K562 (cell line): ENCODE data around the gene AIF1. TPM values are rescaled to one million over a fixed set of nuclear protein-coding genes. Genes with fewer than 3 reads are reported as not detected.

ENCODE experiments used
- FOXA1 ChIP-seq: fragments of 450-650 bp; IDR thresholded peaks from 2 replicates; pipeline ENCODE4 v1.6.1; 2016; ENCODE audit warnings: mild to moderate bottlenecking, borderline replicate concordance
- HMG20B ChIP-seq: fragments of 250-450 bp; sonication (Bioruptor Pico); IDR thresholded peaks from 2 replicates; pipeline ENCODE4 v1.5.0; 2021; ENCODE audit warnings: mild to moderate bottlenecking
- HNRNPH1 ChIP-seq: fragments of 200-400 bp; formaldehyde crosslinking; optimal IDR thresholded peaks from 2 replicates; pipeline ENCODE3; 2017; ENCODE audit warnings: low read depth, mild to moderate bottlenecking, low read length, moderate library complexity
- HNRNPL ChIP-seq: fragments of 200-400 bp; formaldehyde crosslinking; IDR thresholded peaks from 2 replicates; pipeline ENCODE4 v1.6.1; 2017; ENCODE audit warnings: low read depth, mild to moderate bottlenecking, low read length
- NRF1 ChIP-seq, 2 experiments: fragments of 450-650 bp; IDR thresholded peaks in 1 of 2; conservative IDR thresholded peaks in 1 of 2; 2 replicates each; pipeline ENCODE4 v1.6.1; 2014; ENCODE audit warnings: mild to moderate bottlenecking in 2 of 2
- RCOR1 ChIP-seq, 2 experiments: IDR thresholded peaks; 2 replicates each; pipeline ENCODE4 v1.6.1; 2012; ENCODE audit warnings: low read depth in 2 of 2, low read length in 2 of 2, borderline replicate concordance in 1 of 2, improper control_type of control experiment in 1 of 2
- STAG1 ChIP-seq: sonication (generic); formaldehyde crosslinking; IDR thresholded peaks from 2 replicates; pipeline ENCODE4 v1.5.0; 2020; ENCODE audit warnings: missing genetic modification reagents, borderline replicate concordance
- TEAD2 ChIP-seq: fragments of 450-650 bp; IDR thresholded peaks from 2 replicates; pipeline ENCODE4 v1.6.1; 2016; ENCODE audit warnings: missing genetic modification characterization, control low read depth, missing compliant biosample characterization
- YY1 ChIP-seq, 3 experiments: IDR thresholded peaks; 2 replicates each; pipeline ENCODE4 v1.6.1; 2011; ENCODE audit warnings: low read length in 2 of 3, mild to moderate bottlenecking in 2 of 3, moderate library complexity in 2 of 3, borderline replicate concordance in 1 of 3, control low read depth in 1 of 3, low read depth in 1 of 3; ENCODE audit not compliant: insufficient read depth in 3 of 3, insufficient replicate concordance in 2 of 3, control insufficient read depth in 1 of 3, insufficient read length in 1 of 3; ENCODE audit errors: extremely low read depth in 1 of 3
- ZBTB1 ChIP-seq: sonication (generic); formaldehyde crosslinking; IDR thresholded peaks from 2 replicates; pipeline ENCODE4 v1.8.1; 2023; ENCODE audit warnings: missing genetic modification reagents, low read depth, mild to moderate bottlenecking, borderline replicate concordance
- ZFP30 ChIP-seq: fragments of 250-450 bp; sonication (Bioruptor Pico); IDR thresholded peaks from 2 replicates; pipeline ENCODE4 v1.8.0; 2022; ENCODE audit warnings: moderate library complexity, mild to moderate bottlenecking, inconsistent platforms, borderline replicate concordance
- ZNF217 ChIP-seq: sonication (generic); formaldehyde crosslinking; IDR thresholded peaks from 2 replicates; pipeline ENCODE4 v1.8.0; 2022; ENCODE audit warnings: mild to moderate bottlenecking, missing genetic modification reagents
- ZNF23 ChIP-seq: fragments of 250-450 bp; sonication (Bioruptor Pico); IDR thresholded peaks from 2 replicates; pipeline ENCODE4 v1.4.0; 2020; ENCODE audit warnings: mild to moderate bottlenecking
- ZNF507 ChIP-seq: conservative IDR thresholded peaks from 2 replicates; pipeline ENCODE4 v1.6.1; 2017; ENCODE audit warnings: missing genetic modification characterization, missing compliant biosample characterization
- polyA plus RNA-seq, 8 experiments: library from polyadenylated mRNA; depleted of rRNA in 4 of 8; stranded (reverse) in 5 of 8; unstranded in 3 of 8; fragments of >200 nt; fragmentation: Nextera tagmentation in 2 of 8; fragmentation: Illumina TruSeq in 1 of 8; extraction: Ambion mirVana in 2 of 8; extraction: Trizol in 1 of 8; gene quantifications; 2 replicates each; pipeline versions ENCODE4 v1.2.1 to v1.2.3, GENCODE V29; 2011 to 2014; ENCODE audit warnings: inconsistent platforms in 1 of 8, missing spikeins in 1 of 8
- total RNA-seq, 7 experiments: library from RNA; depleted of rRNA in 6 of 7; stranded (reverse); fragments of >200 nt in 6 of 7; fragmentation: Illumina TruSeq in 2 of 7; extraction: Trizol in 2 of 7; gene quantifications; 2 replicates each; pipeline versions ENCODE4 v1.2.1 to v1.2.3, GENCODE V29; 2011 to 2021; ENCODE audit warnings: low replicate concordance in 1 of 7
- TF ChIP-seq, protein P1 (sequence below): fragments of 450-650 bp; IDR thresholded peaks from one replicate; pipeline ENCODE4 v1.6.1; 2018; ENCODE audit warnings: mild to moderate bottlenecking, moderate library complexity; ENCODE audit not compliant: partially characterized antibody
- TF ChIP-seq, protein P2 (sequence below): sonication (generic); formaldehyde crosslinking; IDR thresholded peaks from 2 replicates; pipeline ENCODE4 v1.8.0; 2023; ENCODE audit warnings: mild to moderate bottlenecking, missing genetic modification reagents
- TF ChIP-seq, protein P3 (sequence below): fragments of 200-800 bp; sonication (Bioruptor generic); IDR thresholded peaks from 2 replicates; pipeline ENCODE4 v1.6.1; 2017; ENCODE audit warnings: missing genetic modification characterization, missing compliant biosample characterization
- TF ChIP-seq, protein P4 (sequence below), 3 experiments: fragments of 200-800 bp in 1 of 3; fragments of 250-450 bp in 1 of 3; fragments of 450-650 bp in 1 of 3; sonication (Bioruptor Pico) in 1 of 3; sonication (Bioruptor generic) in 1 of 3; formaldehyde crosslinking in 1 of 3; IDR thresholded peaks; 2 replicates each; pipeline versions ENCODE4 v1.6.1 to v1.8.0; 2016 to 2022; ENCODE audit warnings: mild to moderate bottlenecking in 2 of 3, missing genetic modification characterization in 2 of 3, missing compliant biosample characterization in 1 of 3, moderate library complexity in 1 of 3

AIF1 gene
- total and polyA plus RNA-seq, 9 of the 15 experiments (the other 6 are each of a cell fraction or from before 2014, with no cell fraction given) = 9.4 to 33.4 (median 19.4) TPM

DNA sequence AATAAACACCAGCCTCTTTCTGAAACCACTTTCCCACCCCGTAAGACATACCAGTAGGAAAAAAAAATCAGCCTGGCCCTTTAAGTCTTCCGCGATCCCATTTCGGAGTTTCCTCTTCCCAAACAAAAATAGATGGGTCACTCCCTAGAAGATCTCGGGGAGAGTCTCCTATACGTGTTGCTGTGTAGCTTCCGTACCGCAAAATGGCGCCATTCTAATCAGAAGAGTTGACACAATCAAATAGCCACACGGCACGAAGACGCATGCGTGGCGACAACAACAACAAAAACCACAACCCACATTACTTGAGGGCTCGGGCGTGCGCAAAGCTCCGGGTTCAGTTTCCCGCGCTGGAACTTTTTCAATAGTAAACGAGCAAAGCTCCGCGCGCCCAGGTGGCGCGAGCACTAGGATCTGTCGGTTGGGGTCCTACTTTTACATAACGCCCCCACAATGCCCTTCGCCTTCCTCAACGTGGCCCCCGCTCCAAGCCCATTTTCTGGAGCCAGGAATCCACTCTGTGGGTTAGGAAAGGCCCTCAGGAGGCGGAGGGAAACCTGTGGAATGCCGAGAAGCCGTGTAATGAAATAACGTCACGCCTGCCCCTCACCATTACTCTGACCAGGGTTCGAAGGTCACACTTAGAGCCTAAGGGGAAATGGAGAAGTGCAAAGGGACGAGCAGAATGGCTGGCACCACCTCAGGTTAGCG is 49.9 kb downstream of the AIF1 start, which contains the start of gene GPANK1 (continued):
- TF ChIP-seq, protein P1, sequence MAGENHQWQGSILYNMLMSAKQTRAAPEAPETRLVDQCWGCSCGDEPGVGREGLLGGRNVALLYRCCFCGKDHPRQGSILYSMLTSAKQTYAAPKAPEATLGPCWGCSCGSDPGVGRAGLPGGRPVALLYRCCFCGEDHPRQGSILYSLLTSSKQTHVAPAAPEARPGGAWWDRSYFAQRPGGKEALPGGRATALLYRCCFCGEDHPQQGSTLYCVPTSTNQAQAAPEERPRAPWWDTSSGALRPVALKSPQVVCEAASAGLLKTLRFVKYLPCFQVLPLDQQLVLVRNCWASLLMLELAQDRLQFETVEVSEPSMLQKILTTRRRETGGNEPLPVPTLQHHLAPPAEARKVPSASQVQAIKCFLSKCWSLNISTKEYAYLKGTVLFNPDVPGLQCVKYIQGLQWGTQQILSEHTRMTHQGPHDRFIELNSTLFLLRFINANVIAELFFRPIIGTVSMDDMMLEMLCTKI = no peak
- peak in 1 of 2 experiments; percentile 6; a peak in 3 of 4 replicates for TF ChIP-seq RCOR1 (IDR thresholded peaks at IDR 0.05; ENCODE audit: borderline replicate concordance in 1 of 2, low read depth in 2 of 2, low read length in 2 of 2)
- TF ChIP-seq FOXA1 = no peak
- TF ChIP-seq HNRNPH1 = no peak
- no peak for TF ChIP-seq ZNF507 (tag)
- no peak for TF ChIP-seq HNRNPL
- TF ChIP-seq ZBTB1 (CRISPR knock-in tag) = peak; percentile 84
- TF ChIP-seq ZNF217 = no peak
- no peak; the same call in 1 of the 2 replicates for TF ChIP-seq HMG20B
- no peak for TF ChIP-seq ZNF23 (CRISPR knock-in tag)
- TF ChIP-seq ZFP30 (CRISPR knock-in tag) = no peak
- TF ChIP-seq YY1 (IDR thresholded peaks at IDR 0.05; ENCODE audit: borderline replicate concordance in 1 of 3, control insufficient read depth in 1 of 3, extremely low read depth in 1 of 3, insufficient read depth in 3 of 3, insufficient read length in 1 of 3, insufficient replicate concordance in 2 of 3, low read depth in 1 of 3, low read length in 2 of 3) = peak; percentile 92 to 99 (median 97)
- no peak for TF ChIP-seq TEAD2
- TF ChIP-seq NRF1 (conservative IDR thresholded peaks at IDR 0.05 in 1 of 2, IDR thresholded peaks at IDR 0.05 in 1 of 2) = peak; percentile 98 to 99
- TF ChIP-seq, protein P2, sequence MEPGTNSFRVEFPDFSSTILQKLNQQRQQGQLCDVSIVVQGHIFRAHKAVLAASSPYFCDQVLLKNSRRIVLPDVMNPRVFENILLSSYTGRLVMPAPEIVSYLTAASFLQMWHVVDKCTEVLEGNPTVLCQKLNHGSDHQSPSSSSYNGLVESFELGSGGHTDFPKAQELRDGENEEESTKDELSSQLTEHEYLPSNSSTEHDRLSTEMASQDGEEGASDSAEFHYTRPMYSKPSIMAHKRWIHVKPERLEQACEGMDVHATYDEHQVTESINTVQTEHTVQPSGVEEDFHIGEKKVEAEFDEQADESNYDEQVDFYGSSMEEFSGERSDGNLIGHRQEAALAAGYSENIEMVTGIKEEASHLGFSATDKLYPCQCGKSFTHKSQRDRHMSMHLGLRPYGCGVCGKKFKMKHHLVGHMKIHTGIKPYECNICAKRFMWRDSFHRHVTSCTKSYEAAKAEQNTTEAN (CRISPR knock-in tag) = peak; percentile 88
- no peak for TF ChIP-seq STAG1
- TF ChIP-seq, protein P3, sequence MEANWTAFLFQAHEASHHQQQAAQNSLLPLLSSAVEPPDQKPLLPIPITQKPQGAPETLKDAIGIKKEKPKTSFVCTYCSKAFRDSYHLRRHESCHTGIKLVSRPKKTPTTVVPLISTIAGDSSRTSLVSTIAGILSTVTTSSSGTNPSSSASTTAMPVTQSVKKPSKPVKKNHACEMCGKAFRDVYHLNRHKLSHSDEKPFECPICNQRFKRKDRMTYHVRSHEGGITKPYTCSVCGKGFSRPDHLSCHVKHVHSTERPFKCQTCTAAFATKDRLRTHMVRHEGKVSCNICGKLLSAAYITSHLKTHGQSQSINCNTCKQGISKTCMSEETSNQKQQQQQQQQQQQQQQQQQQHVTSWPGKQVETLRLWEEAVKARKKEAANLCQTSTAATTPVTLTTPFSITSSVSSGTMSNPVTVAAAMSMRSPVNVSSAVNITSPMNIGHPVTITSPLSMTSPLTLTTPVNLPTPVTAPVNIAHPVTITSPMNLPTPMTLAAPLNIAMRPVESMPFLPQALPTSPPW = no peak
- TF ChIP-seq, protein P4, sequence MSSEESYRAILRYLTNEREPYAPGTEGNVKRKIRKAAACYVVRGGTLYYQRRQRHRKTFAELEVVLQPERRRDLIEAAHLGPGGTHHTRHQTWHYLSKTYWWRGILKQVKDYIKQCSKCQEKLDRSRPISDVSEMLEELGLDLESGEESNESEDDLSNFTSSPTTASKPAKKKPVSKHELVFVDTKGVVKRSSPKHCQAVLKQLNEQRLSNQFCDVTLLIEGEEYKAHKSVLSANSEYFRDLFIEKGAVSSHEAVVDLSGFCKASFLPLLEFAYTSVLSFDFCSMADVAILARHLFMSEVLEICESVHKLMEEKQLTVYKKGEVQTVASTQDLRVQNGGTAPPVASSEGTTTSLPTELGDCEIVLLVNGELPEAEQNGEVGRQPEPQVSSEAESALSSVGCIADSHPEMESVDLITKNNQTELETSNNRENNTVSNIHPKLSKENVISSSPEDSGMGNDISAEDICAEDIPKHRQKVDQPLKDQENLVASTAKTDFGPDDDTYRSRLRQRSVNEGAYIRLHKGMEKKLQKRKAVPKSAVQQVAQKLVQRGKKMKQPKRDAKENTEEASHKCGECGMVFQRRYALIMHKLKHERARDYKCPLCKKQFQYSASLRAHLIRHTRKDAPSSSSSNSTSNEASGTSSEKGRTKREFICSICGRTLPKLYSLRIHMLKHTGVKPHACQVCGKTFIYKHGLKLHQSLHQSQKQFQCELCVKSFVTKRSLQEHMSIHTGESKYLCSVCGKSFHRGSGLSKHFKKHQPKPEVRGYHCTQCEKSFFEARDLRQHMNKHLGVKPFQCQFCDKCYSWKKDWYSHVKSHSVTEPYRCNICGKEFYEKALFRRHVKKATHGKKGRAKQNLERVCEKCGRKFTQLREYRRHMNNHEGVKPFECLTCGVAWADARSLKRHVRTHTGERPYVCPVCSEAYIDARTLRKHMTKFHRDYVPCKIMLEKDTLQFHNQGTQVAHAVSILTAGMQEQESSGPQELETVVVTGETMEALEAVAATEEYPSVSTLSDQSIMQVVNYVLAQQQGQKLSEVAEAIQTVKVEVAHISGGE (CRISPR knock-in tag; IDR thresholded peaks at IDR 0.05) = no peak
